ENCODE data around the gene NYAP1.

Gene NYAP1

GRCh38 chr7:100506356-100506923, 22.7 kb downstream of the NYAP1 start:
- no peak overlapping the region for H3K4me3 ChIP-seq (ENCODE audit: severe bottlenecking)
- no peak for DNase-seq (ENCODE audit: low spot score)
- no peak for TF ChIP-seq CTCF (IDR thresholded peaks at IDR 0.05; ENCODE audit: poor library complexity, severe bottlenecking)
- no peaks in the 10 kb centered on the region for H3K36me3 ChIP-seq (ENCODE audit: low read depth)
- no peaks in the 10 kb centered on the region for H3K9me3 ChIP-seq (ENCODE audit: severe bottlenecking)
- peaks cover 16% of the 10 kb centered on the region for H3K4me1 ChIP-seq (ENCODE audit: insufficient read depth, poor library complexity, severe bottlenecking)
- no peak overlapping the region for H3K27ac ChIP-seq (ENCODE audit: poor library complexity, severe bottlenecking)
- ATAC-seq (ENCODE audit: low read depth) = no peak
- no peaks in the 10 kb centered on the region for H3K27me3 ChIP-seq (ENCODE audit: insufficient read depth, poor library complexity, severe bottlenecking)

- Histone ChIP-seq H3K9me3 (ENCODE audit: severe bottlenecking) (no peaks in the 10 kb centered on the region), H3K4me1 (ENCODE audit: insufficient read depth, poor library complexity, severe bottlenecking) (peaks cover 7% of the 10 kb centered on the region), H3K27ac (ENCODE audit: poor library complexity, severe bottlenecking) (peak overlapping the region; percentile 50), H3K27me3 (ENCODE audit: insufficient read depth, poor library complexity, severe bottlenecking) (no peaks in the 10 kb centered on the region), H3K4me3 (ENCODE audit: severe bottlenecking) (no peak overlapping the region), H3K36me3 (ENCODE audit: low read depth) (no peaks in the 10 kb centered on the region)
- peak; percentile 89 for DNase-seq (ENCODE audit: low spot score)
- ATAC-seq (ENCODE audit: low read depth) = peak; percentile 89
- no peak for TF ChIP-seq CTCF (IDR thresholded peaks at IDR 0.05; ENCODE audit: poor library complexity, severe bottlenecking)
Measured at GRCh38 chr7:100509231-100509630, 25.5 kb downstream of the NYAP1 start.

GRCh38 chr7:100510437-100511239, 26.9 kb downstream of the NYAP1 start:
- no peaks in the 10 kb centered on the region for H3K36me3 ChIP-seq (ENCODE audit: low read depth)
- DNase-seq (ENCODE audit: low spot score) (no peak), ATAC-seq (ENCODE audit: low read depth) (no peak)
- no peak overlapping the region for H3K4me3 ChIP-seq (ENCODE audit: severe bottlenecking)
- peaks cover 19% of the 10 kb centered on the region for H3K4me1 ChIP-seq (ENCODE audit: insufficient read depth, poor library complexity, severe bottlenecking)
- H3K9me3 ChIP-seq (ENCODE audit: severe bottlenecking) = no peaks in the 10 kb centered on the region
- no peaks in the 10 kb centered on the region for H3K27me3 ChIP-seq (ENCODE audit: insufficient read depth, poor library complexity, severe bottlenecking)
- TF ChIP-seq CTCF (IDR thresholded peaks at IDR 0.05; ENCODE audit: poor library complexity, severe bottlenecking) = no peak
- no peak overlapping the region for H3K27ac ChIP-seq (ENCODE audit: poor library complexity, severe bottlenecking)

- Histone ChIP-seq H3K9me3 (ENCODE audit: severe bottlenecking) (no peaks in the 10 kb centered on the region), H3K36me3 (ENCODE audit: low read depth) (no peaks in the 10 kb centered on the region), H3K27ac (ENCODE audit: poor library complexity, severe bottlenecking) (no peak overlapping the region), H3K4me1 (ENCODE audit: insufficient read depth, poor library complexity, severe bottlenecking) (peaks cover 26% of the 10 kb centered on the region), H3K27me3 (ENCODE audit: insufficient read depth, poor library complexity, severe bottlenecking) (no peaks in the 10 kb centered on the region), H3K4me3 (ENCODE audit: severe bottlenecking) (no peak overlapping the region)
- DNase-seq (ENCODE audit: low spot score) (no peak), ATAC-seq (ENCODE audit: low read depth) (no peak)
- no peak for TF ChIP-seq CTCF (IDR thresholded peaks at IDR 0.05; ENCODE audit: poor library complexity, severe bottlenecking)
Measured at GRCh38 chr7:100513212-100513810, 29.6 kb downstream of the NYAP1 start.
